Measurements from ENCODE around the gene C1orf50. TPM values are rescaled to one million over a fixed set of nuclear protein-coding genes. Genes with fewer than 3 reads are reported as not detected.

The C1orf50 gene
- total RNA-seq, 1 experiment from 2014 or later, result 7.7 TPM

DNA sequence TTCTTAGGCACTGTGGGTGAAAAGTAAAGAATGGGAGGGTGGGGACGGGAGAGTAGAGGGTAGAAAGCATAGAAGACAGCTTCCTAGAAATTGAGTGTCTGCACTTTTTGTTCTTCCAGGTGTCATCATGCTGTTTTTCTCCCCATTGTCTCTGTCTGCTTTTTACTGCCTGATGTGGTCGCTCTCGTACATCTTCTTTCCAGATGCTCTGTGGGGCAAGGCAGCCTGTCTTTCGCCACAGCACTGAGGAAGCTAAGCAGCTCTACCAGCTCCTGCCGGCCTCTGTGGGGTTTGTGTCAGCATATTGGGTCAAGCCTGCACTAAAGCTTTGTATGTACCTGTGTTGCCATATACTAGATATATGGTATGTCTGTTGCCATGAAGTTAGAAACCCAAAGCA lies 30.9 kb downstream of the C1orf50 start:
- Mint-ChIP-seq H3K27ac (no peak overlapping the region), H3K4me3 (no peak overlapping the region), H3K9me3 (no peaks in the 10 kb centered on the region; a peak in 1 of 5 replicates), H3K27me3 (ENCODE audit: low read depth) (no peaks in the 10 kb centered on the region; the same call in 1 of the 2 replicates), H3K36me3 (ENCODE audit: insufficient read depth in 1 of 3, low read depth in 3 of 3) (no peaks in the 10 kb centered on the region), H3K4me1 (no peaks in the 10 kb centered on the region)
- Histone ChIP-seq H2AFZ (ENCODE audit: low read length) (no peak overlapping the region), H3K79me2 (ENCODE audit: insufficient read depth, low read length) (no peaks in the 10 kb centered on the region), H2AK5ac (ENCODE audit: insufficient read length, low read length) (no peak overlapping the region), H3K18ac (ENCODE audit: insufficient read length, low read depth, low read length) (no peak overlapping the region), H3K56ac (ENCODE audit: insufficient read length, low read depth, low read length) (no peak overlapping the region), H3K27me3 (ENCODE audit: insufficient read depth, low read length) (no peaks in the 10 kb centered on the region), H3K79me1 (ENCODE audit: insufficient read depth, low read depth, low read length, poor library complexity, severe bottlenecking) (no peaks in the 10 kb centered on the region), H4K91ac (ENCODE audit: insufficient read length, low read depth, low read length) (no peak overlapping the region), H4K20me1 (ENCODE audit: control insufficient read depth, insufficient read depth, insufficient read length) (no peaks in the 10 kb centered on the region), H3K9ac (ENCODE audit: extremely low read depth, insufficient read length, low read length) (no peak overlapping the region), H3K14ac (ENCODE audit: insufficient read depth, low read length) (no peak overlapping the region), H3K4ac (ENCODE audit: low read depth, low read length) (no peak overlapping the region), H2BK12ac (ENCODE audit: insufficient read length, low read depth, low read length) (no peak overlapping the region), H4K8ac (replicated peaks; ENCODE audit: insufficient read length, low read depth, low read length) (no peak overlapping the region), H2BK5ac (ENCODE audit: insufficient read length, low read length) (no peak overlapping the region), H2BK15ac (ENCODE audit: low read depth, low read length) (no peak overlapping the region), H3K4me1 (ENCODE audit: insufficient read depth, low read length) (no peaks in the 10 kb centered on the region), H3K4me2 (ENCODE audit: insufficient read depth, insufficient read length, low read length) (no peak overlapping the region), H3K9me3 (ENCODE audit: control insufficient read depth, low read depth, low read length) (no peaks in the 10 kb centered on the region), H3K23ac (ENCODE audit: insufficient read length, low read depth, low read length) (no peak overlapping the region), H2BK20ac (ENCODE audit: low read depth, low read length, poor library complexity, severe bottlenecking) (no peak overlapping the region), H2BK120ac (ENCODE audit: low read depth, low read length, poor library complexity, severe bottlenecking) (no peak overlapping the region), H3K23me2 (ENCODE audit: insufficient read length, low read depth, low read length, poor library complexity, severe bottlenecking) (no peaks in the 10 kb centered on the region), H3K27ac (ENCODE audit: insufficient read length, low read depth, low read length) (no peak overlapping the region), H3T11ph (ENCODE audit: low read length) (no peak overlapping the region), H4K5ac (ENCODE audit: insufficient read length, low read depth, low read length) (no peak overlapping the region)
- WGBS (ENCODE audit: extremely low coverage, insufficient read length, low lambda C conversion rate), result no CpG with 5 or more reads among the region's 5 CpGs
- TF ChIP-seq, protein P1, sequence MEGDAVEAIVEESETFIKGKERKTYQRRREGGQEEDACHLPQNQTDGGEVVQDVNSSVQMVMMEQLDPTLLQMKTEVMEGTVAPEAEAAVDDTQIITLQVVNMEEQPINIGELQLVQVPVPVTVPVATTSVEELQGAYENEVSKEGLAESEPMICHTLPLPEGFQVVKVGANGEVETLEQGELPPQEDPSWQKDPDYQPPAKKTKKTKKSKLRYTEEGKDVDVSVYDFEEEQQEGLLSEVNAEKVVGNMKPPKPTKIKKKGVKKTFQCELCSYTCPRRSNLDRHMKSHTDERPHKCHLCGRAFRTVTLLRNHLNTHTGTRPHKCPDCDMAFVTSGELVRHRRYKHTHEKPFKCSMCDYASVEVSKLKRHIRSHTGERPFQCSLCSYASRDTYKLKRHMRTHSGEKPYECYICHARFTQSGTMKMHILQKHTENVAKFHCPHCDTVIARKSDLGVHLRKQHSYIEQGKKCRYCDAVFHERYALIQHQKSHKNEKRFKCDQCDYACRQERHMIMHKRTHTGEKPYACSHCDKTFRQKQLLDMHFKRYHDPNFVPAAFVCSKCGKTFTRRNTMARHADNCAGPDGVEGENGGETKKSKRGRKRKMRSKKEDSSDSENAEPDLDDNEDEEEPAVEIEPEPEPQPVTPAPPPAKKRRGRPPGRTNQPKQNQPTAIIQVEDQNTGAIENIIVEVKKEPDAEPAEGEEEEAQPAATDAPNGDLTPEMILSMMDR (conservative IDR thresholded peaks at IDR 0.05), result no peak
- no peak for DNase-seq
